ENCODE measurements around the gene TBX18.

TBX18 gene

DNA sequence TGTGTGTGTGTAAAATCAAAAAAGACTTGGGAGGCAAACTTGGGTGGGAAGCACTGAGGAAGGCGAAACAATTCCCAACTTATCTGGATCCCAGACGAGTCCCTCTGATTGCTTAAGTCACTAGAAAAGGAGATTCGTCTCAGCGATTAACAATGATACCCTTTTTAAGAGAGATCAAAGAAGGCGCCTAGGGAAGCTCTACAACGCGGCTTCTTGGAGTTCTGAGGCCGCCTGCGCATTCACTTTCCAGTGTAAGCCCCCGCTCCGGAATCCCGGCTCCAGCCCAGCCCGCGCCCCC lies 8.7 kb upstream of the TBX18 start:
- DNase-seq (ENCODE audit: extremely low read depth in 1 of 2, low read depth in 1 of 2): no peak

DNA sequence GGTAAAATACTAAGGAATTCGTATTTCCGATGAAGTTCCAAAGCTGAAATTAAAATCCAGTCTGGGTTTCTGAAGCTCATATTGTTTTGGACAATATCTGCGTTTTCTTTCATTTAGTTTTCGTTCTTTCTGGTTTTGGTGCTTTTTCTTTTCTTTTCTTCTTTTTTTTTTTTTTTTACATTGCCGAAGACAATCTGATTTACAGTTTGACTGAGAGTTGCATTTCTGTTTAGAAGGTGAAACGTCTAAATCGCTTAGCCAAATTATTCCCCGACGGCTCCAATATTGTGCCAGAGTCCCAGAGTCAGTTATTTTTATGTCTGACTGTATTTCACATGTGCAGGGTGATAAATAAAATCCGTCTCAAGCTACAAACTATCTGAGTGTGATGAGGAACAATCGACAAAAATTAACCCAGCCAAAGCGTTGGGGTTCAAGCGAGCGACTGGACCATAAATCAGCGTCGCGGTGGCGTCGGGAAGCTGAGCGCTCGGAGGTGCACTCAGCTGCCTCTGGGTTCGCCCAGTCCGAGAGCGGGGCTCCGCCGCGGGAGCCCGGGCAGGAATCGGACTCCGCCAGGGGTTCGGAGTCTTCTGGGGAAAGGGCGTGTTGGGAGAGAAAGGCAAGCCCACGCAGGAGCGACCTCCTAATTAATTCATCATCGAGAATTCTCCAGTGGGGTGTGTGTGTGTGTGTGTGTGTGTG lies 8.2 kb upstream of the TBX18 start:
- no peak for DNase-seq (ENCODE audit: extremely low read depth in 1 of 2, low read depth in 1 of 2)

DNA sequence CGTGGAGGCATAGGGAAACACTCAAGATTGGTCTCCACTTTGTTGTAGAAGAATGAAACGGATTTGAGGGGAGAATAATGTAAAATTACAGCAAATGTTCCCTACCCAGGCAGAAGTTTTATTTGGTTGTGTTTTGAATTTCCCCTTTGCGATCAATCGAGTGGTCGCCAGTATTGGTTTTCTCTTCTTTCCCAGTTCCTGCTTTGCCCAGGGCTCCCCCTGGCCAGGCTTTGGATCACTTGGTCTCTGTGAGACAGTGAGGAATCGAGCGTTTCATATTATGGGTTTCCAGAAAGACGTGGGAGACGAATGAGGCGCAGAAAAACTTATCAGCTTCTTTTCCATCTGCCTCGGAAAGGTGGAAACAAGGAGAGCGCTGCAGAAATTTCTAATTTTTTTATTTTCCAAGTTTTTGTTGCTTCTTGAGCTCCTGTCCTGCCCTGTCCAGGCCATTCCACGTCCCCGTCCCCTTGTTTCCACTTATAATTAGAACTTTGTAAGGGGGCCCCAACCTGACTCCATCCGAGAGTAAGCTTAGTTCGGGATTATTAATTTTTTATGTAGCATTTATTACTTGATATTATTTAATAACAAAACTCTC lies 7.5 kb upstream of the TBX18 start:
- DNase-seq (ENCODE audit: extremely low read depth in 1 of 2, low read depth in 1 of 2): no peak

DNA sequence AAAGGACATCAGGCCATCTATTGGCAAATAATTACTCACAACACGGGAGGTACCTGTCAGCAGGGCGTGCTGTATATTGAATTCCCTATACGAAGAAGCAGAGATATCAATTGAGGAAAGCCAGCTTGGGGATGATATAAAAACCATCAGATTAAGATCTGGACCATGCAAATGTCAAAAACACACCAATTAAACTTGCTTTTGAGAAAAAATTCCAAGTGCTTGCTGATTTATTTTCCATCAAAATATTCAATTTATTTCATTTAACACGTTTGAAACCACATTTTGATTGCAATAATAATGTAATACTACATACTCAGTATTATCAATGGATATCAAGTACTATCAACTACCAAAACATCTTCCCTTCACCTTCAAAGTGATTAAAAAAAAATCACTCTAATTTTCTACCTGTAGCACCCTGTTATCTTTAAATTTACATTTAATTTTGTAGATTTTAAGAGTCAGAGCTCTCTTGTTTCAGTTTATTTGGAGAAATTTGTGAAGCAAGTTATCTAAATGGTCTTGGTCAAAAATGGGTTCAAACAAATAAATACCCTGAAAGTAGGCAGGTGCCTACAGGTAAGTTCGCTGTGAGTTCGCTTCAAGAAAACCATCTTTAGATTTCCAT lies 6.8 kb upstream of the TBX18 start:
- DNase-seq (ENCODE audit: extremely low read depth in 1 of 2, low read depth in 1 of 2): no peak

DNA sequence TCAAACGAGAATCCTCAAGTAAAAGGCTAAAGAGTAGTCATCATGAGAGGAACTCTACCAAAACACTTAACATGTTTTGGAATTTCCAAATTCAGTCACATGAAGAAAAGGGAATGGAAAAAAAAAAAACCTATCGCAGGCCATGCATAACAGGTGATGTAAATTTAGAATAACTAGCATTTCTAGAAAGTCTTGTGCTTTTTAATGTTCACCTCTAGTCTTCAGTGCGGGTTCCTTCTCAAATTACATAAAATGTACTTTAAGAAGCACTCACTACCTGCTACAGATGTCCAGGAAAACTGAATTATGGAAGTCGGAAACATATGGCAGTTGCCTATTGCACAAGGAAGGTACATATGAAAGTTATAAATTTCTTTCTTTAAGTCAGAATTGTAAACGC lies 6.1 kb upstream of the TBX18 start:
- DNase-seq (ENCODE audit: extremely low read depth in 1 of 2, low read depth in 1 of 2): no peak

DNA sequence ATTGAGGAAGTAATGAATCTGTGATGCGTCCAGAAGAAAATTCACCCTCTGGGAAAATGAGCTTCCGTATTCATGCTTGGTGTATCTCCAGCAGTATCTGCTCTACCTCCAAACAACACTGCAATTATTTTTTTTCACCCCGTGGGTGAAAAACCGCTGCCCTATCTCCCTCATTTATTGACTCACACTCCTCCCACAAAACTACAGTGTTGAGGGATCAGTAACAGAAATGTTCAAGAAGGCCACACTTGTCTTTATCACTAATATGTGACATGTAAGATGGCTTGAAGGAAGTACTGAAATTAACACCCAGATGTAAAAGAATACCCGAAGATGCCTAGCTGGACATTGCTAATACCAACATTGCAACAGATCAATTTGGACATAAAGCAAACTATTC lies 4.9 kb upstream of the TBX18 start:
- no peak for DNase-seq (ENCODE audit: extremely low read depth in 1 of 2, low read depth in 1 of 2)

DNA sequence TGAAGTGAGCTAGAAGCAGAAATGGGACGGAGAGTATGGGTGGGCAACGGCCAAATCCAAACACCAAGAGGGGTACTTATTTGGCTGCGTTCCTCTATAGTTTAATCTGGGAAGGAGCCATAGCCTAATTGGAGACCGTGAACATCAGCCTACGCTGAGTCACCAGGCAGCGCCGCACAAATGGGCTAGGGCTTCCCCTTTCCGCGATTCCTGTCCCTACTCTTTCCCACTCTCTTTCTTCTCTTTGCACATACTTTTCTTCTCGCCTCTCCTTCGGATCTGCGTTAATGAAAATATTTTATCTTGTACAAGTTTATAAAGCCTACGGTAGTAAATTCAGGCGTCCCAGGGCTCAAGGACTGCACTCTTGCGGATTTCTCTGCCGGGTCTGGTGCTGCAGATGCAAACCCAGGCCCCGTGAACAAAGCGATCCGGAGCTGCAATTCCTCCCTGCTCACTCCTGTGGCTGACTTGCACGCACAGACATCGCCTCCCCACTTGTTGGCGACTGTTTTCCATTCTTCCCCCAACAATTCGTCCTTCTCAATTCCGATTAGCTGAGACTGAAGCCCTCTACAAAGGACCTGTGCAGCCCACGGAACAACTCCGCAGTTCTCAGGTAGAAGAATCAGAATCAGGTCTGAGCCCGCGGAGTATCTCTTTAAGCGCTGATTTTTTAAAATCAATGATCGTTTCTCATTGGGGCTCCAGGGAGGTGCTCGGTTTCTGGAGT lies 4.2 kb upstream of the TBX18 start:
- no peak for DNase-seq (ENCODE audit: extremely low read depth in 1 of 2, low read depth in 1 of 2)

DNA sequence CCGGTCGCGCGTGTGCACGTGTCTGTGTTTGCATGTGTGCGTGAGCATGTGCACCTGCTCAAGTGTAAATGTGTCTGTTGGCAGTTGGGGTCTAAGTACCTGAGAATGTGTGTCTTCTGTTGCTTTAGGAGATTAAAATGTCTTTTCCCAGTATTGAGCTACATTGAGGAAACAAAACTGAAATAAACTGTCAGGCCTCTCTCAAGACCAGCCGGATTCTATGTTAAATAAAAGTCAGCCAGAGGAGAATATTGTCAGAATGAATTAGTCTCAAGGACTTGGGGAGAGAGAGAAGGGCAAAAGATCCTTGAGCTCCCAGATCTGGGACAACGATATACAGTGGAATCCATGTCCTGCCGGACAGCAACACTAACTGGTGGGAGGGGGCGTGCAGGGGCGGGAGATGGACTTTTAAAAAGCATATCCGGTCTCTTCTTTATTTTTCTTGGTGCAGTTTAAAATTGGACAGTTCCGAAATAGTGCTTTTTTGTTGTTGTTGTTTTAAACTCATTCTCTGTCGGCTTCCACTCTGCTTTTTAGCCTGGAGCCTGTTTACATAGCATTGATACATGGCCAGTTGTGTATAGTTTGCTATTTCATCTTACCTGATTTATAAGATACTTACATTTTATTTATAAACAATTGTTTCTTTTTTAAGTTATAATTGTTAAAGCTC lies 3.3 kb upstream of the TBX18 start:
- no peak for DNase-seq (ENCODE audit: extremely low read depth in 1 of 2, low read depth in 1 of 2)

DNA sequence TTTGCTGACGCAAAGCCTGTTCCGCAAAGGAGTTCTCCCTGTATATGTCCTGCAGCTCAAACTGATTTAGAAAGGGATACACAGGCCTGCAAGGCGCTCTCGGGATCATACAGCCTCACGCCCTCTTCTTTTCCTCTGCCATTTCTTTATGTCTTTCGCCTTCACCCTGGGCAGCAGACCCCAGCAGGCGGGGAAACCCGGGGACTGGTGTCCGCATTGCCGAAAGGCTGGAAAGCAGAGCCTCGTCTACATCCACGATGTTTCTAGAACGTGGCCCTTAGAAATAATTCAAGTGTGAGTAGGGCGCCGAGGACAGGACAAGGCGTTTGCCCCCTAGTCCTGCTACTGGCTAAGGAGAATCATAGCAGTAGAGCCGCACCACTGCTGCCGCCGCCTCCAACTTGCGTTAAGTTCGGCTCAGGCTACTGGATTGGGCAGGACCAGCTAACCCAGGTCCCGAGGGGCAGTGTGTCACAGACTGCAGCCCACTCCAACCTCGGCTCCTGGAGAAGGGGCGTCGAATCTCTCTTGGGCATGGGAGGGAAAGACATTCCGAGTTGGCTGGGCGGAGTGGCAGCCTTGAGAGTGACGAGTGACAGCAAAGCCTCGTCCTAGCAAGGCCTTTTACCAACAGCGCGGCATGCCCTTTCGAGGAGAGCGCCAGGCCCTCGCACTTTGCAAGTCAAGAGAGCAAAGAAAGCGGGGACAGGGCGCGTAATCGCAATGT lies 2.6 kb upstream of the TBX18 start:
- DNase-seq (ENCODE audit: extremely low read depth in 1 of 2, low read depth in 1 of 2): no peak

DNA sequence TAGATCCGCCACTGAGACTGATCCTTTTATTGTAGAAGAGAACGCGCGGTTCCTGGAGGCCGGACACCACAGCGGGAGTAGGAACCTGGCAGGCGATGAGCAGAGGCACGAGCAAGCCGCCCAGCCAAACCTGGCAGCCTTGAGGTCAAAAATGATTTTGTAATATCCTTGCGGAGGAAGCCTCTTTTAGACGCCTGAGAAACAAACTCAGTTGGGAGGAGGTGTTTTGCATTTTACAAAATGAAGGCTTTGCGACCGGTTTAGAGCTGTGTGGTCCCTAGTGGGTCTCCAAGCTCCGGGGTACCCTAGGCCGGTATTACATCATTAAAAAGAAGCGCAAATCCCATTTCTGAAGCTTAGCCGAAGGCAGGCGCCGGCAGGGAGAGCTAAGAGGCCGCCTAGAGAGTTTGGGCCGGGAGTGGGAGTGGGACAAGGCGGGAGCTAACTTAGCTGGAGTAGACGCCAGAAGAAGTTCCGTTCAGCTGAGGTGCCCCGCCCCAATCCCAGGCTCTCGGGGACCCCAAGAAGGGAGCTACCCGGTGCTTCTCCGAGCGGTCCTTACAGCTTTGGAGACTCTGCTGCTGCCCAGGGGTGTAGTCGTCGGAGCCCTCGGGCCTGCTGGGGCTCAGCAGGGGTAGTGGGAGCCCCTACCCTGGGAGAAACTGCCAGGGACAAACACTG lies 1.9 kb upstream of the TBX18 start:
- no peak for DNase-seq (ENCODE audit: extremely low read depth in 1 of 2, low read depth in 1 of 2)

DNA sequence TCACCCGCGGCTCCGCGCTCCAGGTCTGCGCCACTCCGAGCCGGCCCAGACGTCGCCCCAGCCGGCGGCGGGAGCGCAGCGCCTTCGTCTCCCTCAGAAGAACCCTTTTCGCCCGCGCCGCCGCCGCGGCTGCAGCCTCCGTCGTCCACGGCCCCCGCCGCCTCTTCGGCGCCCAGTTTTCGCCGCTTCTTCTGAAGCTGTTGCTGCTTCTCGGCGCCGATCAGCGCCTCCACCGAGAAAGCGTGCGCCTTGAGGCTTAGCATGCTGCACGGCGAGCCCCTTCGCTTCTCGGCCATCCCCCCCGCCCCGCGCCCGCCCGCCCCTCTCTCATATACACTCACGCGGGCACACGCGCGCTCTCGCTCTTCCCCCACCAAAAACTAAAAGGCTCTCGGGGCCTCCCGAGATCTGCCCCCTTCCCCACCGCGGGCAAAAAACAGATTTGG lies 489 bp downstream of the TBX18 start:
- no peak for DNase-seq (ENCODE audit: extremely low read depth in 1 of 2, low read depth in 1 of 2)

DNA sequence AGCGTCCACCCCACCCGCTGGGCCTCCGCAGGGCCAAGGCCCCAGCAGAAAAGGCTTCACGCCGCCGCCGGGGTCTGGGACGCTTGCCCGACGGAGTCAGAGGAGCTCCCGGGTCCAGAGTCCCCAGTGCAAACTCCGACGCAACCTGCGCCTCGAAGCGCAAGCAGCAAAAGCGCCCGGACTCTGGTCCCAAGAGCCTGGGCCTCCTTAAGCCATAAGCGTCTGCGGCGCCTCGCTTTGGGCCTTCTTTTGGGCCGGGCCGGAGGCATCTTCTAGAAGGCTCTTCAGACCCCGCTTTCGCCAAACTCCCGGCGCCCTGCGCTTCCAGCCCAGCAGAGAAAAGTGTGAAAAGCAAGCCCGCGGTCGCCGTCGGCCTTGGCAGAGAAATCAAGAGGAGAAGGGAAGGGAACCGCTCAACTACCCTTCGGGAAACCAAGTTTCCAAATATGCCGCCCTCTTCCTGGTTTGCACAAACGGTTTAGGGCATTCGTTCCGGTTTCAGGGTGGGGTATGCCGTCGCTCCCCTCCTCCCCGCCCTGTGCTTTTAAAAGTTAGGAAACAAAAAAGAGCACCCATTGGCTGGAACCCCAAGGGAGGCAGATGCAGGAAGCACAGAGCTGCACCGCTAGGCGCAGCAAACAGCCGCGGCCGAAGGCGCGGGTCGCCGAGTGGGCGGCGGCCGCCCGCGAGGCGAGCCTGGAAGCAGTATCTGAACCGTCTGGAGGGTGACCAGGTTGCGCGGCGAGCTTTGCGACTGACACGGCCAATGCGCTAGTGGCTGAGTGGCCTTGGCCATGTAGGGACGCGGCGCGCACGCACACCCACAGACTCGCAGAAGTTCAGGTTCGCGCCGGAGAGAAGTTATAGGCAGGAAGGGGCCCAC lies 1.2 kb downstream of the TBX18 start:
- no peak for DNase-seq (ENCODE audit: extremely low read depth in 1 of 2, low read depth in 1 of 2)

DNA sequence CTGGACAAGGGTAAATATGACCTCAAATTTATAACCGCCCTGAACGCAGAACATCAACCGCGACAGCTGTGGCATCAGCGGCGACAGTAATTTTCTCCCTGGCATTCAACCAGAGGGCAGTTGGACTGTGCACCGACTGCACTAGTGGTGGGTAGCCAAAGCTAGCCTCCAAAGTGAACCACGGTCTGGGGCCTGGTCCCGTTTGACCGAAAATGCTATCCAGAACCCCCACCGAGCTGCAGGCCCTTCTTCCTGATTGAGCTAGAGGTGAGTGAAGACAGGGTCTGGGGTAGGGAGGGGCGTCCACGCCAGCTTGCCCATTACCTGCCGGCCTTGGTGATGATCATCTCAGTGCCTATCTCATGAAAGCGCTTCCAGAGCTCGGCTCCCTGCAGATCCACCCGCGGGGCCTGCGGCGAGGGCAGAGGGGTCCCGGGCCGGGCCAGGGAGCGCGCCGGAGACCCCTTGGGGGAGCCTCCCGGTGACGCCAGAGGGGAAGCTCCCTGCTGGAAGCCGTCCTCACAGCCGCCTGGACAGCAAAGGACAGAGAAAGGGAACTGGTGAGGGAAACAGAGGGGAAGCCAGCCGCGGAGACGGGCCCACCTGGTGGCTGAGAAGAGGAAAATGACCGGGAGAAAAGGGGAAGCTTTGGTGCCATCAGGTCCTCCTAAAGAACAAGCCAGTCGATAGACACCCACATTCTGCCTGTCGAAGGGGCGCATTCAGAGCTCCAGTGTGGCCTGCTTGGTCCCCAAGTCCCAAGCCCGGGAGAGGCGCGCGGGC lies 2.0 kb downstream of the TBX18 start:
- DNase-seq (ENCODE audit: extremely low read depth in 1 of 2, low read depth in 1 of 2): no peak

DNA sequence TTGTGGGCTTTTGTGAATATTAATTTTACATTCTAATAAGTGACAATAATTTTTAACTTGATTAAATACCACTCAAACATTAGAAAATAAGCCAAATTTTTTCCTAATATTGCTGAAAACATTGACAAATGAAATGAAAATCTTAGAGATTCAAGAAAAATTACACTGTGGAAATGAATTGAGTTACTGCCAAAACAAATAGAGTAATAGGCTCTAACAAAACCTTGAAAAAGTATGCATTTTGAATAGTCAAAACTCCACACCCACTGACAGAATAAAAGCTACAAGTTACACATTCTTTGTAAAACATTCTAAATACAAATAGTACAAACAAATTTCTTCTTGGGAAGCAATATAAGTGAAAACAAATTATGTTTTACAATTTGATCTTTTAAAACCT lies 5.9 kb downstream of the TBX18 start:
- DNase-seq (ENCODE audit: extremely low read depth in 1 of 2, low read depth in 1 of 2): no peak

DNA sequence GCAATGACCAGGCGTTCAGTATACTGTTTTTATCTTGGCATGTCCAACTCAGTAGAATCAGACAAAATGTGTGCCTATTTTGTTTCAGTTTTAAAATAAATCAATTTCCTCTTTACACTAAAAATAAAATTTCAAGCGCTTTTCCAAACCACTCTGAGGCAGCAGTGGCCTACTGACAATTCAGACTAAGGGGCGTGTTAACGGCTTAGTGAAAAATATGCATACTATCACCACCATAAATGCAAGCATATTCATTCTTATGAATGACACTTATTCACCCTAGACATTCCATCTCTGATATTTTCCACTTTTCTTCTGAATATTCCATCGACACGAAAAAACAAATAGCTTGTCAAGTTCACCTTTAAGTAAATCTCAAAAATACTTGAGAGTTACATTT lies 7.5 kb downstream of the TBX18 start:
- DNase-seq (ENCODE audit: extremely low read depth in 1 of 2, low read depth in 1 of 2): no peak

DNA sequence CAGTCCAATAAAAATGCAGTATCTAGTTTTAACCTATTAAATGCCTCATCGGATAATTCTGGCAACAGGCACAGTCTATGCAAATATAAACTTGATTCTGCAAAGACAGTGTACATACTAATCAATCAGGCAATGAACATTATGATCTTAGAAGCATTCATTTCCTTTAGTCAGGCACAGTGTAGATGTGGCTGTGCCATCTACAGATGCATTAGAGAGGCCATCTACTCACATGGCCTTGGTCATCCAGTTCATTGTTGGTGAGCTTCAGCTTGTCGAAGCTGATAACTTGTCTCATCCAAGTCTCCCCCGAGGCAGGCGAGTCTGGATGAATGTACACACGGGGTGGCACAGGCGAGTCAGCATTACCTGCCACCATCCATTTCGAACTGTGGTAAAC lies 7.9 kb downstream of the TBX18 start:
- DNase-seq (ENCODE audit: extremely low read depth in 1 of 2, low read depth in 1 of 2): no peak

DNA sequence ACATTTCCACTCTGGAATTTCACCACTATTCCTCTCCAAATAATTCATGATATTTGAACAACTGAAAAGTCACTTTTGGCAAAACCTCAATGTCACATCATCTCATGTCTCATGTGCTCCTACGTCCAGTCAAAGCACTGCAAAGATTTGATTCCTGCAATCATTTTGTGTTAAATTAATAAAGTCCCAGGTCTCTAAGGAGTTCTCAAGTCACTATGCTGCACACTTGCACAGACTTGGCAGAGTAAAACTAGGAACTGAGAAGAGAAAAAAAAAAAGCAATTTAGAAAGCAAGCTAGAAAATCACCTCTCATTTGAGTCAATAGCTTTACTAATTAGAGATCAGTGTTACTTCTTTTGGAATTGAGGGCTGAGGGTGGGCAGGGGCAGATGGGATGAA lies 11.2 kb downstream of the TBX18 start:
- no peak for DNase-seq (ENCODE audit: extremely low read depth in 1 of 2, low read depth in 1 of 2)

DNA sequence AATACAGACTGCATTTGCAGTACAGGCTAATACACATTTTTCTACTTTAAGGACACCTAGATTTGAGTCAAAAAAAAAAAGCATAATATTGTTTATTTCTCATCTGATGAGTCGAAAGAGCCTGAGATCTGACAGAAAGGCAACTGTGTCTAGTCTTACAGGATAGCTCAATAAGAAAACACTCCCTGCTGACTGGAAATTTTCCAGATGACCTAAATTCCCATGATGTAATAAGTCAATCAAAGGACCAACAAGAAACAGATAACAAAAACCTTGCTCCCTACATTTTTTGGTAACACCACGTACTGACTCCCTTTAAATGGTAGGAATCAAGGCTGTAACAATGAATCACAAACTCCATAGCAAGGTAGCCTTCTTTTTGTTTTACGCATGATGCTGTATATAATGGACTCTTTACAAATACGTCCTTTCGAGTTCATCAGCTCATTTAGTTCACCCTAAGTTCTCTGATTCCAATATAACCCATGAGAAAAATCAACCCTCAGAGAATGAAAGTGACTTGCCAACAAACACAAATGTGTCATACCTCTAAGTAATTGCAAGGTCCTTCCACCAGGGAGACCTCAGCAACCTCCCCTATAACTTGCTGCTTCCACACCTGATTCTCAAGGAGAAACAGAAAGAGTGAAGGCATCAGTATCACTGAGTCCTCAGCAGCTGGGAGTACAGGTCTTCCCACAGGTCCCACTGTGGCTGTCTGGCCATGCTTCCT lies 12.1 kb downstream of the TBX18 start:
- DNase-seq (ENCODE audit: extremely low read depth in 1 of 2, low read depth in 1 of 2): no peak

All from activated CD8-positive, alpha-beta memory T cell treated with anti-CD3 and anti-CD28 coated beads for 1 hour (primary cell).